ENCODE data around the gene RTN1. TPM values are rescaled to one million over a fixed set of nuclear protein-coding genes. Genes with fewer than 3 reads are reported as not detected.

RTN1 gene
- total and polyA plus RNA-seq, 10 donors = 4.1 to 65.4 (median 40.1) TPM

DNA sequence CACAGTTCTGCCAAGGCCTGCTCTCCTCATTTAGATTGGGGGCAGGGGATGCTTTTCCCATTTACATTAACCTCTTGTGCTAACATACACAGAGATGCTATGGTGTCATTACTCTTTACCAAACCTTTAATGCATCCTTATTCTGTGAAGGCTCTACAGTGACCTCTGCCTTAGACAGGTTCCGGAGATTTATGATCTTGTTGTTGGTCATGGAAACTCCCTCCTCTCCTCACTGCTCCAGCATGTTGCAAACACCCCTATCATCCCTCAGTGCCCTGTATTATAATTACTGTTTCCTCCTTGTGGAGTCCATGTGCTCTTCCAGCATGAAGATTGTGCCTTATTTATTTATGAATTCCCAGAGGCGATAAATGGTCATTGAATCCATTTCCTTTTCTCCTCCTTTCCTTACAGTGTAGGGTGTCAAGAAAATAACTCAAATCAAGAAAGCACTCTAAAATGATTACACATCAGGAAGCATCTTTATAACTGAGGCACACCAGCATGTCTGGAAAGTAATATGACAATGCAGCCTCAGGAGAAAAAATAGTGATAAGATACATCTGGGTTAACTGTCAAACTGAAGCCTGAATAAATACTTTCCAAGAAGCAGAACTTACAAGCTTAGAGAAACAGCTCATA, 37.8 kb downstream of the RTN1 start:
- intact Hi-C loops (cut with DNase I; ENCODE audit: low total_unique reads) = no loop called here
- Histone ChIP-seq H3K4me1 (peaks cover 0 to 13% (median 2%) of the 10 kb centered on the region in 6 donors), H3K27ac (no peak overlapping the region), H3K4me3 (no peak overlapping the region), H3K9me3 (no peaks in the 10 kb centered on the region), H3K27me3 (replicated peaks in 1 of 7) (peaks cover 0 to 2% (median 0%) of the 10 kb centered on the region in 7 donors), H3K36me3 (no peaks in the 10 kb centered on the region)
- no peak for DNase-seq
- 79 to 92% (median 90%) methylated on average over 2 of the region's 2 CpGs for WGBS, 5 donors
- TF ChIP-seq POLR2A (IDR thresholded peaks at IDR 0.05) (no peak), POLR2AphosphoS5 (IDR thresholded peaks at IDR 0.05) (no peak)
- TF ChIP-seq, protein P1, sequence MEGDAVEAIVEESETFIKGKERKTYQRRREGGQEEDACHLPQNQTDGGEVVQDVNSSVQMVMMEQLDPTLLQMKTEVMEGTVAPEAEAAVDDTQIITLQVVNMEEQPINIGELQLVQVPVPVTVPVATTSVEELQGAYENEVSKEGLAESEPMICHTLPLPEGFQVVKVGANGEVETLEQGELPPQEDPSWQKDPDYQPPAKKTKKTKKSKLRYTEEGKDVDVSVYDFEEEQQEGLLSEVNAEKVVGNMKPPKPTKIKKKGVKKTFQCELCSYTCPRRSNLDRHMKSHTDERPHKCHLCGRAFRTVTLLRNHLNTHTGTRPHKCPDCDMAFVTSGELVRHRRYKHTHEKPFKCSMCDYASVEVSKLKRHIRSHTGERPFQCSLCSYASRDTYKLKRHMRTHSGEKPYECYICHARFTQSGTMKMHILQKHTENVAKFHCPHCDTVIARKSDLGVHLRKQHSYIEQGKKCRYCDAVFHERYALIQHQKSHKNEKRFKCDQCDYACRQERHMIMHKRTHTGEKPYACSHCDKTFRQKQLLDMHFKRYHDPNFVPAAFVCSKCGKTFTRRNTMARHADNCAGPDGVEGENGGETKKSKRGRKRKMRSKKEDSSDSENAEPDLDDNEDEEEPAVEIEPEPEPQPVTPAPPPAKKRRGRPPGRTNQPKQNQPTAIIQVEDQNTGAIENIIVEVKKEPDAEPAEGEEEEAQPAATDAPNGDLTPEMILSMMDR (IDR thresholded peaks at IDR 0.05 in 8 of 11, conservative IDR thresholded peaks at IDR 0.05 in 3 of 11) = no peak

DNA sequence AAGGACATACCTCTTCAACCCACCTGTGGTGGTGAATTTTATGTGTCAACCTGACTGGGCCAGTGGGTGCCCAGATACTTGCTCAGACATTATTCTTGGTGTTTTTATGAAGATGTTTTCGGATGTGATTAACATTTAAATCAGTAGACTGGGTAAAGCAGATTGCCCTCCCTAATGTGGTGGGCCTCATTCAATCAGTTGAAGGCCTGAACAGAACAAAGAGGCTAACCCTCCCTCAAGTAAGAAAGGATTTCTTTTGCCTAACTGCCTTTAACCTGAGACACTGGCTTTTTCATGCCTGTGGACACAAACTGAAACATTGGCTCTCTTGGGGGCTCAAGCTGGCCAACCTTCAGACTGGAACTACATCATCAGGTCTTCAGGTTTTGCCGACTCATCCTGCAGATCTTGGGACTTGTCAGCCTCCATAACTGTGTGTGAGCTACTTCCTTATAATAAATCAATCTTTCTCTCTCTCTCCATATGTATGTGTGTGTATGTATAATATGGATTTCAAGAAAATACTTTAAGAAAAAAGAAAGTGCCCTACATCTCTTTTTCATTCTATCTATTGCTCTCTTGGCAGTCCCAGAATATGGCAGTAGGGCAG, 39.4 kb downstream of the RTN1 start:
- intact Hi-C loops (cut with DNase I; ENCODE audit: low total_unique reads) = no loop called here
- Histone ChIP-seq H3K4me1 (peaks cover 0 to 13% (median 2%) of the 10 kb centered on the region in 6 donors), H3K27ac (no peak overlapping the region), H3K27me3 (replicated peaks in 1 of 7) (no peaks in the 10 kb centered on the region), H3K36me3 (no peaks in the 10 kb centered on the region), H3K9me3 (no peaks in the 10 kb centered on the region), H3K4me3 (no peak overlapping the region)
- DNase-seq = no peak
- 54 to 66% (median 65%) methylated on average over 2 of the region's 2 CpGs for WGBS, 5 donors
- TF ChIP-seq POLR2AphosphoS5 (IDR thresholded peaks at IDR 0.05) (no peak), POLR2A (IDR thresholded peaks at IDR 0.05) (no peak)
- TF ChIP-seq, protein P1 (IDR thresholded peaks at IDR 0.05 in 8 of 11, conservative IDR thresholded peaks at IDR 0.05 in 3 of 11) = no peak

DNA sequence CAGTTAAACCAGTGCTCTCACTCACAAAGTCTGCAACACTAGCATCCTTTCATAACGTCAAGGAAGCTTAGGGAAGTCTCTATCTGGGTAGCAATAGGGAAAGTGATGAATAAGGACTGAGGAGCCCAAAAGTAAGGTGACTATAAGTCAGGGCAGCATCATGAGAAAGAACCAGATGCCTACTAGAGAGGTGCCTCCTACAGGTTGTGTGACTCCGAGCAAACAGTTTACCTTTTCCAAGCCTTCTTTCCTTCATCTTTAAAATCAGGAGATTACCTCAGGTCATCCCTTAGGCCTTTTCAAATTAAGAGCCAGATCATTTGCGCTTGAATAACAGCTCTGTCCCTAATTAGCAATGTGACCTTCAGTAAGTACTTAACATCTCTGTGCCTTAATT, 40.2 kb downstream of the RTN1 start:
- Histone ChIP-seq H3K4me1 (peaks cover 0 to 13% (median 2%) of the 10 kb centered on the region in 6 donors), H3K9me3 (no peaks in the 10 kb centered on the region), H3K36me3 (no peaks in the 10 kb centered on the region), H3K27me3 (replicated peaks in 1 of 7) (no peaks in the 10 kb centered on the region), H3K4me3 (no peak overlapping the region), H3K27ac (peak overlapping the region in 2 of 8 donors; percentile 1 to 52)
- intact Hi-C loops (cut with DNase I; ENCODE audit: low total_unique reads) = no loop called here
- TF ChIP-seq, protein P1 (IDR thresholded peaks at IDR 0.05 in 8 of 11, conservative IDR thresholded peaks at IDR 0.05 in 3 of 11) = no peak
- TF ChIP-seq POLR2AphosphoS5 (IDR thresholded peaks at IDR 0.05) (no peak), POLR2A (IDR thresholded peaks at IDR 0.05) (no peak)
- WGBS, 5 donors = 59 to 83% (median 73%) methylated on average over 3 of the region's 3 CpGs
- no peak for DNase-seq

All from spleen (tissue), 11 donors.